ENCODE results near the gene CCDC124.
"Not testable (repeated sequence)": the region's sequence is repeated elsewhere in the genome, so short reads cannot be mapped to it uniquely, and the experiment has no call there.

GRCh38 chr19:17918151-17918550 lies 14.7 kb upstream of the CCDC124 start:
- TF ChIP-seq CTCF (IDR thresholded peaks at IDR 0.05); POLR2AphosphoS5 (IDR thresholded peaks at IDR 0.05); POLR2A (IDR thresholded peaks at IDR 0.05); EP300 (IDR thresholded peaks at IDR 0.05; ENCODE audit: low read depth): not testable (repeated sequence)

Measured in transverse colon (tissue), 4 donors.